G401 (cell line): ENCODE results near the gene PRSS2. TPM values are rescaled to one million over a fixed set of nuclear protein-coding genes. Genes with fewer than 3 reads are reported as not detected.

Source experiments
- DNase-seq: peaks from one replicate; pipeline ENCODE4 v3.0.0-alpha.2; 2015; ENCODE audit warnings: low spot score
- in situ Hi-C: cut with HindIII; loops from 2 replicates; pipeline ENCODE4 v1.10.0; 2016; ENCODE audit warnings: low sequenced_read_pairs, mixed read lengths
- total RNA-seq: library from RNA; depleted of rRNA; stranded (reverse); fragments of >200 nt; shearing (Covaris generic); gene quantifications from 2 replicates; pipeline ENCODE4 v1.2.3, GENCODE V29; 2014

The PRSS2 gene
- total RNA-seq, 1 experiment from 2014 or later, result not detected

- peak; percentile 94 for DNase-seq
- in situ Hi-C loops, result no loop called here
Measured at GRCh38 chr7:142782922-142783900, 12.4 kb downstream of the PRSS2 start.

DNA sequence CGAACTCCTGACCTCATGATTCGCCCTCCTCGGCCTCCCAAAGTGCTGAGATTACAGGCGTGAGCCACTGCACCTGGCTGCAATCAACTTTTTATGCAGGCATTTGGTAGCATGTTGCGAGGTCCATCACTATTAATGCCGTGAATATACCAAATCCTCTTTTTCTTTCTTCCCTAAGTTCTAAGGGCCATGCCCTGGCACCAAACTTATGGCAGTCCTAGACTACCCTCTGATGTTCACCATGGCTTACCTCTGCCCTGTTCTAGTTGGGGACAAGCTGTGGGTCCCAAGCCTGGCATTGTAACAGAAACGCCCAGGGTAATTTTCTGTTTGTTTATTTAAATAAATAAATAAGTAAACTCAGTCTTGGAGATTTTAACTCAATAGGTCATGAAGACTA lies 13.3 kb downstream of the PRSS2 start:
- in situ Hi-C loops, result no loop called here

GRCh38 chr7:142784716-142785115 lies 13.9 kb downstream of the PRSS2 start:
- in situ Hi-C loops, result no loop called here
- DNase-seq, result no peak

More for the DNA sequence above, 13.3 kb downstream of the PRSS2 start:
- no peak for DNase-seq

- in situ Hi-C loops, result no loop called here
- no peak for DNase-seq
Measured at GRCh38 chr7:142785841-142786250, 15.1 kb downstream of the PRSS2 start.

GRCh38 chr7:142787034-142787768 lies 16.4 kb downstream of the PRSS2 start:
- in situ Hi-C loops, result no loop called here
- no peak for DNase-seq

DNA sequence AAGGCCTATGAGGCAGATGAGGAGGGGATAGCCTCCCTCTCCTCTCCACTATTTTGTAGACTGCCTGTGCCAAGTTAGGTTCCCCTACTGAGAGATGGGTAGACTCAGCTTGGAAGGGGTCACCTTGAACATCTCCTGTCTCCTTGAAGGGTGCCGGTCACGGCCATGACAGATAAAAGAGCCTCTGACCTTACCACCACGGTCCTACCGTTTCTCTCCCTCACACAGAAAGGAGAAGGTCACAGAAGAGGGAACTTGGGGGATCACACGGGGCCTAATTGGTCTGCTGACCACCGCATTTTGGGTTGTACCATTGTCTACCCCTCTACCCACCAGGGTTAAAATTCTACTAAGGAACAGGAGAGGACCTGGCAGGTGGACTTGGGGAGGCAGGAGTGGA lies 17.0 kb downstream of the PRSS2 start:
- in situ Hi-C loops, result no loop called here
- DNase-seq, result no peak

DNA sequence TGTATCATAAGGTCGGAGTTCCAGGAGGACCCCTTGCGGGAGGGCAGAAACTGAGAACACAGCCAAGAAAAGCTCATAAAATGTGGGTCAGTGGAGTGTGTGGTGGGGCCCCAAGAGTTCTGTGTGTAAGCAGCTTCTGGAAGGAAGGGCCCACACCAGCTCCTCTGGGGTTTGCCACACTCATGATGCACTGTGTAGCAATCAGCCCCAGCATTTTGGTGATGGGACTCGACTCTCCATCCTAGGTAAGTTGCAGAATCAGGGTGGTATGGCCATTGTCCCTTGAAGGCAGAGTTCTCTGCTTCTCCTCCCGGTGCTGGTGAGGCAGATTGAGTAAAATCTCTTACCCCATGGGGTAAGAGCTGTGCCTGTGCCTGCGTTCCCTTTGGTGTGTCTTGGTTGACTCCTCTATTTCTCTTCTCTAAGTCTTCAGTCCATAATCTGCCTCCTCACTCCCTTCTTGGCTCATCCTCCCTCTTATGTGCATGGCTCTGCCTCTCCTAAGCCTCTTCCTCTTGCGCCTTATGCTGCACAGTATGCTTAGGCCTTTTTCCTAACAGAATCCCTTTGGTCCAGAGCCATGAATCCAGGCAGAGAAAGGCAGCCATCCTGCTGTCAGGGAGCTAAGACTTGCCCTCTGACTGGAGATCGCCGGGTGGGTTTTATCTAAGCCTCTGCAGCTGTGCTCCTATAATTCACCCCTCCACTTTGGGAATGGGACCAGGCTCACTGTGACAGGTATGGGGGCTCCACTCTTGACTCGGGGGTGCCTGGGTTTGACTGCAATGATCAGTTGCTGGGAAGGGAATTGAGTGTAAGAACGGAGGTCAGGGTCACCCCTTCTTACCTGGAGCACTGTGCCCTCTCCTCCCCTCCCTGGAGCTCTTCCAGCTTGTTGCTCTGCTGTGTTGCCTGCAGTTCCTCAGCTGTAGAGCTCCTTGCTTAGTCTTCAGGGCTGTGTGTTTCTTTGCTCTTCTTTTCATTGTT lies 17.8 kb downstream of the PRSS2 start:
- DNase-seq, result peak; percentile 64
- in situ Hi-C loops, result no loop called here

DNA sequence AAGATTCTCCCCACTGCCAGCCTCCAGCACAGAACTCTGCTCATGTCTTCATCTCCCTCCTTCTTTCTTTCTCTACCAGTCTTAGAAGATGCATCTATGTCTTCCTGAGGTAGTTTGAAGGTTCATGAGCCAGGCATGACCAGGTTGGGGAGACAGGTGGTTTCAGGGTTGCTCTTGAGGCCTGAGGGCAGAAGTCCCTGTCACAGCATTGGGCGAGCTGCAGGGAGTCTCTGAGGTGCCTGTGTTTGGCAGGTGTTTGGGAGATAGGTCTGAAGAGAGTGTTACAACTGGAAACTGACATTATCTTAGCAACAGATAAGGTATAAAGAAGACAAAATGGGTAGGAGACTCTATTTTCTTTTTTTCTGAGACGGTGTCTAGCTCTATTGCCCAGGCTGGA lies 18.7 kb downstream of the PRSS2 start:
- no peak for DNase-seq
- in situ Hi-C loops, result no loop called here

GRCh38 chr7:142790056-142790455 lies 19.3 kb downstream of the PRSS2 start:
- DNase-seq, result no peak
- in situ Hi-C loops, result no loop called here

DNA sequence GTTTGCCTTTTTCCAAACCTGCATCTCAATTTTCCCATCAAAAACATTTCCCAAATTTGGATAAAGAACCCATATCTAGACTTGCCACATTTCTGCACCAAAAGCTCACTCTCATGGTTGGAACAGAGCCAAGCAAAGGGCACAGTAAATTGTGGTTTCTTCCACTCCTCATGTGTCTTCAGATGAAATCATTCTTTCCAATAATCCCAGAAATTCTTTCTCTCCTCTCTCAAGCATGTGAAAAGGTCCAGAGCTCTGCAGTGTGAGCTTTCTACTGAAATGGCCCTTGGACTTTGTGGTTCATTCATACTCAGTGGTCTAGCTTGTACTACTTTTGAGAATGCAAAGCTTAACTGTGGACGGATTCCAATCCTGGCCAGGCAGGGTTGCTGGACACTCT lies 19.8 kb downstream of the PRSS2 start:
- in situ Hi-C loops, result no loop called here
- DNase-seq, result no peak

DNA sequence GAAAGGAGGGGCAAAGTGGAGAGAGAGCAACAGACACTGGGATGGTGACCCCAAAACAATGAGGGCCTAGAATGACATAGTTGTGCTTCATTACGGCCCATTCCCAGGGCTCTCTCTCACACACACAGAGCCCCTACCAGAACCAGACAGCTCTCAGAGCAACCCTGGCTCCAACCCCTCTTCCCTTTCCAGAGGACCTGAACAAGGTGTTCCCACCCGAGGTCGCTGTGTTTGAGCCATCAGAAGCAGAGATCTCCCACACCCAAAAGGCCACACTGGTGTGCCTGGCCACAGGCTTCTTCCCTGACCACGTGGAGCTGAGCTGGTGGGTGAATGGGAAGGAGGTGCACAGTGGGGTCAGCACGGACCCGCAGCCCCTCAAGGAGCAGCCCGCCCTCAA lies 20.7 kb downstream of the PRSS2 start:
- in situ Hi-C loops, result no loop called here

GRCh38 chr7:142792129-142792528 lies 21.4 kb downstream of the PRSS2 start:
- in situ Hi-C loops, result no loop called here

More for the DNA sequence above, 20.7 kb downstream of the PRSS2 start:
- DNase-seq, result no peak

GRCh38 chr7:142792593-142792992 lies 21.8 kb downstream of the PRSS2 start:
- no peak for DNase-seq
- in situ Hi-C loops, result no loop called here

More at GRCh38 chr7:142792129-142792528, 21.4 kb downstream of the PRSS2 start:
- no peak for DNase-seq

GRCh38 chr7:142793156-142793555 lies 22.4 kb downstream of the PRSS2 start:
- in situ Hi-C loops, result no loop called here
- DNase-seq, result no peak

- in situ Hi-C loops, result no loop called here
- DNase-seq, result no peak
Measured at GRCh38 chr7:142795339-142795863, 24.6 kb downstream of the PRSS2 start.

- in situ Hi-C loops, result no loop called here
- peak; percentile 9 for DNase-seq
Measured at GRCh38 chr7:142796001-142796500, 25.3 kb downstream of the PRSS2 start.

DNA sequence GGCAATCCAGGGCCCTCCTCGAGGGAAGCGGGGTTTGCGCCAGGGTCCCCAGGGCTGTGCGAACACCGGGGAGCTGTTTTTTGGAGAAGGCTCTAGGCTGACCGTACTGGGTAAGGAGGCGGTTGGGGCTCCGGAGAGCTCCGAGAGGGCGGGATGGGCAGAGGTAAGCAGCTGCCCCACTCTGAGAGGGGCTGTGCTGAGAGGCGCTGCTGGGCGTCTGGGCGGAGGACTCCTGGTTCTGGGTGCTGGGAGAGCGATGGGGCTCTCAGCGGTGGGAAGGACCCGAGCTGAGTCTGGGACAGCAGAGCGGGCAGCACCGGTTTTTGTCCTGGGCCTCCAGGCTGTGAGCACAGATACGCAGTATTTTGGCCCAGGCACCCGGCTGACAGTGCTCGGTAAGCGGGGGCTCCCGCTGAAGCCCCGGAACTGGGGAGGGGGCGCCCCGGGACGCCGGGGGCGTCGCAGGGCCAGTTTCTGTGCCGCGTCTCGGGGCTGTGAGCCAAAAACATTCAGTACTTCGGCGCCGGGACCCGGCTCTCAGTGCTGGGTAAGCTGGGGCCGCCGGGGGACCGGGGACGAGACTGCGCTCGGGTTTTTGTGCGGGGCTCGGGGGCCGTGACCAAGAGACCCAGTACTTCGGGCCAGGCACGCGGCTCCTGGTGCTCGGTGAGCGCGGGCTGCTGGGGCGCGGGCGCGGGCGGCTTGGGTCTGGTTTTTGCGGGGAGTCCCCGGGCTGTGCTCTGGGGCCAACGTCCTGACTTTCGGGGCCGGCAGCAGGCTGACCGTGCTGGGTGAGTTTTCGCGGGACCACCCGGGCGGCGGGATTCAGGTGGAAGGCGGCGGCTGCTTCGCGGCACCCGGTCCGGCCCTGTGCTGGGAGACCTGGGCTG lies 26.0 kb downstream of the PRSS2 start:
- DNase-seq, result peak; percentile 15
- in situ Hi-C loops, result no loop called here
